Breast epithelium (tissue), 3 donors: ENCODE measurements around the gene ST6GALNAC1.

Experiments
- POLR2A ChIP-seq: fragments of 450-650 bp; IDR thresholded peaks from one replicate; pipeline ENCODE4 v1.6.1; 2016; ENCODE audit warnings: antibody characterized with exemption, mild to moderate bottlenecking, moderate library complexity
- TF ChIP-seq, protein P1 (sequence below), 3 donors: fragments of 450-650 bp; IDR thresholded peaks; one replicate each; pipeline ENCODE4 v1.5.1; 2016 to 2017; ENCODE audit warnings: antibody characterized with exemption in 3 of 3, mild to moderate bottlenecking in 3 of 3, moderate library complexity in 3 of 3

DNA sequence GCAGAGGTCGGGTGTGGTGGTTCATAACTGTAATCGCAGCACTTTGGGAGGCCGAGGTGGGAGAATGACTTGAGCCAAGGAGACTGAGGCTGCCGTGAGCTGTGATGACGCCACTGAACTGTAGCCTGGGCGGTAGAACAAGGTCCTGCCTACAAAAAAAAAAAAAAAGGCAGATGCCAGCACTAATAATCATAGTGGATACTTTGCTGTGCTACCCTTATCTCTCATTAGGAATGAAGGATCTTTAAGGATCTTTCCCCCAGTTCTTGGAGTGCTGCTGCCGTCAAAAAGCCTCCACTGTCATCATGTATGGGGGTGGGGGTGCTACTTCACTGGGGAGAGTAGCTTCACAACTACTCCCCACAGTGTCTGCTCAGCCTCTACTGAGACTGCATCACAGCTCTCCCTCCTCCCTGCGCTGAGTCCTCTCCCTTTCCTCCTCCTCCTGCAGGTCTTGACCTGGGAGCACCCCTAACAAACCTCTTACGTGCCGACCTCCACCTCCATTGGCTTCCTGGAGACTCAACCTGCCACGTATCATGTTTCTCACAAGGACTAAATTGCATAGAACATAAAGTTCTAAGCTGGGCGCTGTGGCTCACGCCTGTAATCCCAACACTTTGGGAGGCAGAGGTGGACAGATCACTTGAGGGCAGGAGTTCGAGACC is 24.4 kb upstream of the ST6GALNAC1 start:
- no peak for TF ChIP-seq POLR2A
- TF ChIP-seq, protein P1, sequence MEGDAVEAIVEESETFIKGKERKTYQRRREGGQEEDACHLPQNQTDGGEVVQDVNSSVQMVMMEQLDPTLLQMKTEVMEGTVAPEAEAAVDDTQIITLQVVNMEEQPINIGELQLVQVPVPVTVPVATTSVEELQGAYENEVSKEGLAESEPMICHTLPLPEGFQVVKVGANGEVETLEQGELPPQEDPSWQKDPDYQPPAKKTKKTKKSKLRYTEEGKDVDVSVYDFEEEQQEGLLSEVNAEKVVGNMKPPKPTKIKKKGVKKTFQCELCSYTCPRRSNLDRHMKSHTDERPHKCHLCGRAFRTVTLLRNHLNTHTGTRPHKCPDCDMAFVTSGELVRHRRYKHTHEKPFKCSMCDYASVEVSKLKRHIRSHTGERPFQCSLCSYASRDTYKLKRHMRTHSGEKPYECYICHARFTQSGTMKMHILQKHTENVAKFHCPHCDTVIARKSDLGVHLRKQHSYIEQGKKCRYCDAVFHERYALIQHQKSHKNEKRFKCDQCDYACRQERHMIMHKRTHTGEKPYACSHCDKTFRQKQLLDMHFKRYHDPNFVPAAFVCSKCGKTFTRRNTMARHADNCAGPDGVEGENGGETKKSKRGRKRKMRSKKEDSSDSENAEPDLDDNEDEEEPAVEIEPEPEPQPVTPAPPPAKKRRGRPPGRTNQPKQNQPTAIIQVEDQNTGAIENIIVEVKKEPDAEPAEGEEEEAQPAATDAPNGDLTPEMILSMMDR (IDR thresholded peaks at IDR 0.05): no peak
